Fibroblast of peridontal ligament (primary cell): ENCODE data around the gene EEF1AKMT1.

Experiments used
- DNase-seq: peaks from one replicate; pipeline ENCODE4 v3.0.0-alpha.2; 2010; ENCODE audit errors: extremely low read depth

Gene EEF1AKMT1

DNA sequence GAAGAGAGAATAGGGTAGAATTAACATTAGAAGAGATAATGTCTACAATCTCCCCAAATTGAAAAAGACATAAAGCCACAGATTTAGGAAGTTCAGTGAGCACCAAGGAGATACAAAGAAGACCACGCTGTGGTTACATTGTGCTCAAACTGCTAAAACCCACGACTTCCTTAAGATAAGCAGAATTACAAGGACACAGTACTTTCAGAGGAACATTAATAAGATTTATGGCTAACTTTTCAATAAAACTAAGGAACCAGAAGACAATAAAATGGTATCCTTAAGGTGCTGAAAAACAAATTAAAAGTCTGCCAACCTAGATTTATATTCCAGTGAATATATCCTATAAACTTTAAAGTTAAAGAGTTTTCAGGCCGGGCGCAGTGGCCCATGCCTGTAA, 77.7 kb downstream of the EEF1AKMT1 start:
- DNase-seq: no peak

DNA sequence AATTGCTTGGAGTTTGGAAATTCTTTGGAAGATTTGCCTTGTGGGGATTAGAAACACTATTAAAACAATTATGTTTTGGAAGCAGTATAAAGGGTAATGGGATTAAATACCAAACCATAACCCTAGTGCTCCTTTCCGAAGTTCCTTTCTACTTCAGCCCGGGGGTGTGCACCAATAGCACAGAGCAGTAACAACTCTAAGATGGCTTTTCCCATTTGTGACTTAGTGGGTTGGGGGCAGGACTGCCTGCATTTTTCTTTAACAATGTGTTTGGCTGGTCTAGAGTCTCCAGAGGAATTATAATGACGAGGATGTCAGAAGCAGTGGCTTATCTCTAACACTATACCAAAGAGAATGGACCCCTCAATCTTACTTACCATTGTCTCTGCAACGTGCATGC, 82.1 kb downstream of the EEF1AKMT1 start:
- no peak for DNase-seq

DNA sequence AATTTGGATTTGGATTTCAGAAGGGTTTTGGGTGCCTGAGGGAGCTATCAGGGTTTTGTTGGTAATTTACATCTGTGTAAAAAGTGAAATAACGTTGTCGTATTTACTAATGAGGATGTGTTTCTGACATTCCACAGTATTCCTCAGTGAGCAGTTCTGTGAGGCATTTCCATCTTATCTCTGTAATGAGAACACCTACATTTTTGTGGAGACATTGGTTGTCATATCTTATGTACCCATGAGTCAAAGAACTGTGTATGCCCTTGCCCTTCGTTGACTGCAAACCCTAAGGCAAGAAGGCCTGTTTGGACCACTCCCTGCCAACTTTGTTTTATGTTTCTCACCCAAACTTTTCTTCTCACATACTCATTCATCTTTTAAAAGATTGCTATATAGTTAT, 84.5 kb downstream of the EEF1AKMT1 start:
- DNase-seq: no peak

DNA sequence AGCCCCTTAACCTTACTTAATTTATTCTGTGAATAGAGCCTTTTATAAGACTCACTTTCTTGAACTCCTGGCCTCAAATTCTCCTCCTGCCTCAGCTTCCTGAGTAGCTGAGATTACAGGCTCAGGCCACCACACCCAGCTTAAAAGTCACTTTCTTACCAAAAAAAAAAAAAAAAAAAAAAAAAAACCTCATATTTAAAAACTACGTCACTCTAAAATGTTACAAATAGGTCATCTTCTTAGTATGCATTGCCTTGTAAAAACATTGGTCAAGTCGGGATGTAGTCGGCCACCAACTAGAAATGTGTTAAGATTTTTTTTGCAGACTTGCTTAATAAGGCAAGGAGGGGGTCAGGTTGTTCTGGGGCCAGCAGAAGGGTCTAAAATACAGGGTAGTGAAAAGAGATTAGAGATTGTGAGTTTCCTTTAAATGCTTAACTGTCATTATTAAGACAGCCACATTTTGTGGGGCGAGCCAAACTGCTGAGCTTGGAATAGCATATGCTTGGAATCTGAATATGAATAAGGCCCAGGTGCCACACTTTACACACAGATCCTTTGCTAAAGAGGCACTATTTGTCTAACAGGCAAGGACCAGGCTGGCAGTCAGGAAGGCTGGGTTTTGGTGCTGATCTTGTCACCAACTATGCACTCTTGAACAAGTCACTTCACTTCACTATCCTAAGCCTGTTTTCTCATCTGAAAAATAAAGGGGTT, 86.7 kb downstream of the EEF1AKMT1 start:
- no peak for DNase-seq

DNA sequence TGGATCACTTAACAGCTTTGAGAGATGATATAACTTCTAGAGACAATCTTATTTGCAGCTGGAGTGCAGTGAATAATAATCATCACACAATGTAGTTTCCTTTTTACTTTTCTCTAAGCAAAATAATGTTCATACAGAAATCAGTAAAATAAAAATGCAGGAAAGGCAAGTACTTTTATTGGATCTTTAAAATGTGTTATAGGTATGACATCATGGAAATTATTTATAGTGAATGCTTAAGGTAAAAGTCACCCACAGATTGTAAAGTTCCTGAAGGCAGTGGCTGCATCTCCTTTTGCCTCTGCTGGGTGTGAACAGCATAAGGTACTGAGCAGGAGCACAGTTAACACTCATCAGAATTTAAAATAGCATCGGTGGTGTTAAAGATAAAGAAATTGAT, 87.6 kb downstream of the EEF1AKMT1 start:
- DNase-seq: no peak

DNA sequence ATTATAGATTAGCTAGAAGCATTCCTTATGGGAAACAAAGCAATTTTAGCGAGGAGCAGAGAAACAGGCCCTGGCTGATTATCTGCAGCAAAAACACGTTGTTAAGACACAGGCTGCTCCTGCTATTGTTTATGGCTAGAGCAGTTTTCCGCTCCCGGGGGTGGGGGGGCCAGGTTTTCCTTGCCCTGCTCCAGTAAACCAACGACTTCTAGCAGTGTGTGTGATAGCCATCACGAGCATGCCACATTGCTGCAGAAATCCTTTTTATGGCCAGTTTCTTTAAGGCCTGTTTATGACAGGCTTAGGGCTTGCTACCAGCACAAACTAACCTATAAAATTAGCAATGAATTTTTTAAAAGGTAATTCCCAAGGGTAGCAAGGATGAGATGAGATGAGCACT, 88.7 kb downstream of the EEF1AKMT1 start:
- DNase-seq: no peak

DNA sequence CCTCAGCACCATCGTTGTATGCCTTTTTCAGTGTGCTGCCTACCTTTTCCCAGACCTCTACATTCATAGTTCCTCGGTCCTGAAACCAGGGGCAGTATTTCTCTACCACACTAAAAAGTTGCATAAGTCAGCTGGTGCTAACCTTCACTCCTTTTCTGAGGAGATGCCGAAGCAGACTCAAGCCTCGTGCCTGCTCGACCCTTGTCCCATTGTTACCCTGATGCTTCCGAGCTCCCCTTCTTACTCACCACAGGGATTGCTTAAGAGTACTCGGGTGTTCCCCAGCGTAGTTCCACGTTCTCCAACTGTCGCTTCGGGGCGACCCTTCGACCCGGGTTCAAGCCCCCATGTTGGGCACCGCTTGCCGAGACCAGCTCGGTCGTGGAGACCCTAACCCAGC, 89.2 kb downstream of the EEF1AKMT1 start:
- DNase-seq: no peak

DNA sequence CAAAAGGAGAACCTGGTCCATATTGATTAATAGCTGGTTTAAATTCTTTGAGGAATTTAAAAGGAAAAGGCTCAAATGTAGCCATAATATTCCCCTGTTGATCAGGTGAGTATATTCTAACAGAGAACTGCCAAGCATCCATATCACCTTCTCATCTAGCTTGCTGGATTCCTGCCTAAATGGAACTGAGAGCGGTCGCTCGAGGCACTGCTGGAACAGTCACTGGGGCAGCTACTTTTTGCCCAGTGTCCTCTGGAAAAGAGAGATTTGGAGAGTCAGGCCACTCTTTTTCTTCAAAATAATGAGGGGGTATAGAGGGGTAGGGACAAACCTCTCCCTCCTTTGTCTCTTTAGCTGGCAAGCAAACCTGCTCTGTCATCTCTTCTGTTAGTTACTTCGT, 89.7 kb downstream of the EEF1AKMT1 start:
- DNase-seq: no peak

DNA sequence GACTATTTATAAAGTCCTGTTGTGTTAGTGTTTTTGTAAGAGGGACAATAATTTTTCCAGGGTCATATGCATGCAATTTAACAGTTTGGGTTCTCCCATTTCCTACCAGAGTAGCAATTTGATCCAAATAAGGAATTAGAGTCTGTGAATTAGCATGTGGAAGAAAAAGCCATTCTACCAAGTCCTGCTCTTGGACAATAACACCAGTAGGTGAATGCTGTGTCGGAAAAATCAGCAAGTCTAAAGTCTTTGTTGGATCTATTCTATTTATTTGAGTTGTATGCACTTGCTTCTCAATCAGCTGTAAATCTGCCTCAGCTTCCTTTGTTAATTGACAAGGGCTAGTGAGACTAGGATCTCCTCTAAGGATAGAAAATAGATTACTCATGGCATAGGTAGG, 91.7 kb downstream of the EEF1AKMT1 start:
- peak; percentile 19 for DNase-seq

DNA sequence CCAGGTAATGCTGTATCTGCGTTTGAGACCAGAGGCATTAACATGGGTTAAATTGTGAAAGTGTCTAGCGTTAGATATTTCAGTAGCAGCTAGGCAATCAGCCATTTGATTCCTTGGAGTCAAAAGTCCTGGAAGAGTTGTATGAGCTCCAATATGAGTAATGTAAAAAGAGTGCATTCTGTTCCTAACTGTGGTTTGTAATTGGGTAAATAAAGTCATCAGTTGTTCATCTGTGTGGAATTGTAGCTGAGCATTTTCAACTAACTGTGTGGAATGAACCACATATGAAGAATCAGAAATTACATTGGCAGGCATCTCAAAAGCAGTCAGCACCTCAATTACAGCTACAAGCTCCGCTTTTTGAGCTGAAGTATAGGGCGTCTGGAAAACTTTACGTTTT, 92.3 kb downstream of the EEF1AKMT1 start:
- peak; percentile 93 for DNase-seq

DNA sequence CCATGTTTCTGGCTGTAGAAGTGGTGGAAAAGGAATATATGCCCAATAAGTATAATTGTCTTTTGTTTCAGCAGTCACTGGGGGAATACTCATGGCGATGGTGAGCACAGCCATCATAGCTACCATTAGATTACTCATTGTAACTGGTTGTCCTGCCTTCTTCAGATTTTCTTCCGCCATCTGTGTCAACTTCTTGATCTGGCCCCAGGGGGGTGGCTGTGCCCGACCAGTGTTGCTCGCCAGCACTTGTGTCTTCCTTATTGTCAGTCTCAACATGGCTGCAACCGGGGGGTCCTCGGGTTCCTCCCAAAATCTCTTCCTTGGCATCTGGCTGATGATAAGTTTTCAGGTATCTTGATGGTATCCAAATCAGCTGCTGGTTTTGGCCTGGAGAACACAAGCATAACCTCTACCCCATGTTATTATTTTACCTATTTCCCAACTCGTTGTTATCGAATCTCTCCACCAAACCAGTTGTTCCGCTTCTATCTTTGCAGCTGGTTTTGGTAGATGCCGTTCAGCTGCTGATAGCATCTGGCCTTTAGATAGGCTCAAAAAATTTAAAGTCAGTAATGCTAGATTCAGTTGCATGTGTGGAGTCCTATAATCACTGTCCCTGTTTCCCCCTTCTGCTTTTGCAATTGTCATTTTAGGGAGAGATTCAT, 93.2 kb downstream of the EEF1AKMT1 start:
- no peak for DNase-seq

DNA sequence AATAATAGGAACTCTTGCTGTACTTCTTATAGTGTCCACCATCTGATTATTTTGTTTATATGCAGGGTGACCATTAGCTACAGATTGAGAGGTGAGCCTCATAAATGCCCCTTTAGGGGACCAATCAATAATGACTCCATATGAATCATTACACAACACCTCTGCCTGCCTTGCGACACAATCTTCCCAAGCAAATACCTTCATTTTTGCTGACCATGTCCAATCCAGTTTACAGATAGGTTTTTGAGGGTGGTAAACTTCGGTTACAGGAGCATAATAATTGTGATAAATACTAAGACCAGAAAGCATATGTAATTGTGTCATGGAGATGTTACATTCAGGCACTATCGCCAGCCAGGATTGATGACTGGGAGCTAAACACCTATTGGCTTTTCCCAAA, 93.9 kb downstream of the EEF1AKMT1 start:
- DNase-seq: no peak
